HUDEP-2 (cell line): Measurements from ENCODE around the gene MRM3.
"Not testable (repeated sequence)": the region's sequence is repeated elsewhere in the genome, so short reads cannot be mapped to it uniquely, and the experiment has no call there.

Experiments used
- DNase-seq, 76 experiments: peaks; one replicate each; lab custom pipeline; 2025; ENCODE audit not compliant: unreplicated experiment in 76 of 76; lab: John Stamatoyannopoulos, UW

The MRM3 gene

GRCh38 chr17:819251-819650 is 37.1 kb downstream of the MRM3 start:
- no peak for DNase-seq

DNA sequence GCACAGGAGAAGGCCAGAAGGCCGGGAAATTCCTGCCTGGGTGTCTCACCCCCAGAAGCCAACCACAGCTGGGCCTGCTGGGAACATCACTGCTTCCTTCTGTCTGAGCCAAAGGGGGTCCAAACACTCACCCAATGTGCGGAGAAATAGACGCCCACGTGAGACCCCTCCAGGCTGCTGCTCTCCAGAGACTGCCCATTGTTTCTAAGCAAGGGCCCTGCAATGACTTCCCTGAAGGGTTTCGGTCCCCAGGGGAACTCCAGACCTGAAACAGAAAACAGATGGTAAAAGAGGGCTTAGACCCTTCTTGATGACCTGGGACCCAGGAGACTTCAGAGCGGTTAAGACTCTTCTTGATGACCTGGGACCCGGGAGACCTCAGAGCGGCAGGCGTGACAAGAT is 41.3 kb downstream of the MRM3 start:
- no peak for DNase-seq

GRCh38 chr17:824378-824777 is 42.2 kb downstream of the MRM3 start:
- DNase-seq = no peak

- DNase-seq = no peak
Observed at GRCh38 chr17:825216-825615, 43.1 kb downstream of the MRM3 start.

GRCh38 chr17:826778-827177 is 44.6 kb downstream of the MRM3 start:
- DNase-seq = no peak

- DNase-seq = no peak
Observed at GRCh38 chr17:828761-829160, 46.6 kb downstream of the MRM3 start.

- DNase-seq = not testable (repeated sequence)
Observed at GRCh38 chr17:829614-830013, 47.5 kb downstream of the MRM3 start.

GRCh38 chr17:830381-830780 is 48.2 kb downstream of the MRM3 start:
- no peak for DNase-seq

GRCh38 chr17:830950-831349 is 48.8 kb downstream of the MRM3 start:
- DNase-seq = no peak

- no peak for DNase-seq
Observed at GRCh38 chr17:834136-834535, 52.0 kb downstream of the MRM3 start.

GRCh38 chr17:835263-835662 is 53.1 kb downstream of the MRM3 start:
- DNase-seq = no peak

DNA sequence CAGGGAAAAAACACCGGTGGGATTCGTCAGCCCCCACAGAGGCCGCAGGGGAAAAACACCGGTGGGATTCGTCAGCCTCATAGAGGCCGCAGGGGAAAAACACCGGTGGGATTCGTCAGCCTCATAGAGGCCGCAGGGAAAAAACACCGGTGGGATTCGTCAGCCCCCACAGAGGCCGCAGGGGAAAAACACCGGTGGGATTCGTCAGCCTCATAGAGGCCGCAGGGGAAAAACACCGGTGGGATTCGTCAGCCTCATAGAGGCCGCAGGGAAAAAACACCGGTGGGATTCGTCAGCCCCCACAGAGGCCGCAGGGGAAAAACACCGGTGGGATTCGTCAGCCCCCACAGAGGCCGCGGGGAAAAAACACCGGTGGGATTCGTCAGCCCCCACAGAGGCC is 53.6 kb downstream of the MRM3 start:
- not testable (repeated sequence) for DNase-seq

DNA sequence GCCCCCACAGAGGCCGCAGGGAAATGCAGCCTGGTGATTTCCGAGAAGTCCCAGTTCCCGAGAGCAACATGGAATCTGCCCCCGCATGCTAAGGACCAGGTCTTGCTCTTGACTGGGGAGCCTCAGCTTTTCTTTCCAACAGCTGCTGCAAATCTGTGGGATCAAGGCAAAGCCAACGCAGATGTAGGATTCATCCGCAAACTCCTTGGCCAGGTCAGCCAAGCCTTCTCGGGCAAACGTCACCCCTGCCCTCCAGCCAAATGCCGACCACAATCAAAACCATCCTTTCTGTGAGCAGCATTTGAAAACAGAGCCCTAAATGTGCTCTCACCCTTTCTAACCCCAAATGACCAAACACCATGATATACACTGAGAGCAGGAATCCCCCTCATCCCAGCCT is 54.0 kb downstream of the MRM3 start:
- no peak for DNase-seq

DNA sequence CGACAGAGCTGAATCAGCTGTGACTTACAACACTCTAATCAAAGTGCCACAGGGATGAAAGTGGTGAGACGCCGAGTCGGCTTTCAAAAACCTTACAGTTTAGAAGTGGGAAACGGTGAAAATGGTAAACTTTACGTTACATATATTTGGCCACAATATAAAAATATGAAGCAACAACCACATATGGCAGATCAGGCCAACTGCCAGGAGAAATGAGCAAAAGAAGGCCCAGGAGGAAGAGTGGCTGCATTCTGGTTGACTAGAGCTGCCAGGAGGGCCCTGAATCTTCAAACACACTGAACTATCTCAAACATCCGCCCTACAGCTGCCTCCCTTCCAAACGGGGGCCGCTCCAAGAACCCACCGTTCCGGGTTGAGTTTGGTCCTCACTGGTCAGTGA is 56.3 kb downstream of the MRM3 start:
- no peak for DNase-seq

DNA sequence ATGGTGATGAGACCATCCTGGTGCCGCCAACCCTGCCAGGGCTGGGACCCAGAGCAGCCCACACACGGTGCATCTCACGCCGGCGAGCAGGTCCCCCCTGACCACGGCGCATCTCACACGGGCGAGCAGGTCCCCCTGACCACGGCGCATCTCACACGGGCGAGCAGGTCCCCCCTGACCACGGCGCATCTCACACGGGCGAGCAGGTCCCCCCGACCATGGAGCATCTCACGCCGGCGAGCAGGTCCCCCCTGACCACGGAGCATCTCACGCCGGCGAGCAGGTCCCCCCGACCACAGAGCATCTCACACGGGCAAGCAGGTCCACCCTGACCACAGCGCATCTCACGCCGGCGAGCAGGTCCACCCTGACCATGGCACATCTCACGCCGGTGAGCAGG is 59.2 kb downstream of the MRM3 start:
- no peak for DNase-seq
